ENCODE data around the gene RIPK4. TPM values are rescaled to one million over a fixed set of nuclear protein-coding genes. Genes with fewer than 3 reads are reported as not detected.

Gene RIPK4
- total RNA-seq, 1 donor from 2014 or later, result 13.7 TPM

- peaks cover 6% of the 10 kb centered on the region for H3K4me1 Mint-ChIP-seq (ENCODE audit: unreplicated experiment)
- no peak overlapping the region for H3K27ac Mint-ChIP-seq
- peaks cover 25% of the 10 kb centered on the region for H3K36me3 Mint-ChIP-seq
- TF ChIP-seq, protein P1, sequence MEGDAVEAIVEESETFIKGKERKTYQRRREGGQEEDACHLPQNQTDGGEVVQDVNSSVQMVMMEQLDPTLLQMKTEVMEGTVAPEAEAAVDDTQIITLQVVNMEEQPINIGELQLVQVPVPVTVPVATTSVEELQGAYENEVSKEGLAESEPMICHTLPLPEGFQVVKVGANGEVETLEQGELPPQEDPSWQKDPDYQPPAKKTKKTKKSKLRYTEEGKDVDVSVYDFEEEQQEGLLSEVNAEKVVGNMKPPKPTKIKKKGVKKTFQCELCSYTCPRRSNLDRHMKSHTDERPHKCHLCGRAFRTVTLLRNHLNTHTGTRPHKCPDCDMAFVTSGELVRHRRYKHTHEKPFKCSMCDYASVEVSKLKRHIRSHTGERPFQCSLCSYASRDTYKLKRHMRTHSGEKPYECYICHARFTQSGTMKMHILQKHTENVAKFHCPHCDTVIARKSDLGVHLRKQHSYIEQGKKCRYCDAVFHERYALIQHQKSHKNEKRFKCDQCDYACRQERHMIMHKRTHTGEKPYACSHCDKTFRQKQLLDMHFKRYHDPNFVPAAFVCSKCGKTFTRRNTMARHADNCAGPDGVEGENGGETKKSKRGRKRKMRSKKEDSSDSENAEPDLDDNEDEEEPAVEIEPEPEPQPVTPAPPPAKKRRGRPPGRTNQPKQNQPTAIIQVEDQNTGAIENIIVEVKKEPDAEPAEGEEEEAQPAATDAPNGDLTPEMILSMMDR (conservative IDR thresholded peaks at IDR 0.05), result no peak
- H3K9me3 Mint-ChIP-seq, result peaks cover 5% of the 10 kb centered on the region
- no peaks in the 10 kb centered on the region for H3K27me3 Mint-ChIP-seq
- no peak for DNase-seq (ENCODE audit: extremely low spot score, unreplicated experiment)
- H3K4me3 Mint-ChIP-seq, result no peak overlapping the region
These were observed 38.2 kb upstream of the RIPK4 start for GRCh38 chr21:41805038-41805437.

- TF ChIP-seq, protein P1 (conservative IDR thresholded peaks at IDR 0.05), result no peak
- no peak overlapping the region for H3K27ac Mint-ChIP-seq
These were observed 37.5 kb upstream of the RIPK4 start for GRCh38 chr21:41804381-41804780.

GRCh38 chr21:41803316-41803715 lies 36.5 kb upstream of the RIPK4 start:
- peaks cover 30% of the 10 kb centered on the region for H3K36me3 Mint-ChIP-seq
- H3K27ac Mint-ChIP-seq, result no peak overlapping the region
- TF ChIP-seq, protein P1 (conservative IDR thresholded peaks at IDR 0.05), result no peak
- DNase-seq (ENCODE audit: extremely low spot score, unreplicated experiment), result no peak
- peaks cover 10% of the 10 kb centered on the region for H3K4me1 Mint-ChIP-seq (ENCODE audit: unreplicated experiment)
- H3K4me3 Mint-ChIP-seq, result no peak overlapping the region
- H3K9me3 Mint-ChIP-seq, result peaks cover 5% of the 10 kb centered on the region
- H3K27me3 Mint-ChIP-seq, result no peaks in the 10 kb centered on the region

More at GRCh38 chr21:41804381-41804780, 37.5 kb upstream of the RIPK4 start:
- Mint-ChIP-seq H3K27me3 (no peaks in the 10 kb centered on the region), H3K4me3 (no peak overlapping the region), H3K9me3 (peaks cover 5% of the 10 kb centered on the region), H3K36me3 (peaks cover 25% of the 10 kb centered on the region), H3K4me1 (ENCODE audit: unreplicated experiment) (peaks cover 9% of the 10 kb centered on the region)
- DNase-seq (ENCODE audit: extremely low spot score, unreplicated experiment), result no peak

DNA sequence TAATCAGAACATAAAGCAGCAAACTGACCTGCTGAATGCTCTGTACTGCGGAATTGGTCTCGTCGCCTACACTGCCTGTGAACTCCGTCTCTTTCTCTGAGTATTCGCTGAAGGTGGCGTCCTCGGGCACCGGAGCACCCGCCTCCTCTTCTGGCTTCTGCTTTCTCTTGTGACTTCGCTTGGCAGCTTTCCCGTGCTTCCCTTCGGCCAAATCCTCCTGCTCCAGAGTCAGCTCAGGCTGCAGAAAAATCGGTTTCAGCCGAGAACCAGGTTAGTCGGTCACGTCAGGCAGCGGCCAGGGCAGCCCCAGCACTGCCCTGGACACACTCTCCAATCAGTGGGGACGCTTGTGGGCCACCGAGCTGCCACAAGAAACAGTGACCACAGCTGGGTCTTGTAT lies 35.8 kb upstream of the RIPK4 start:
- no peak for DNase-seq (ENCODE audit: extremely low spot score, unreplicated experiment)
- Mint-ChIP-seq H3K4me1 (ENCODE audit: unreplicated experiment) (peaks cover 10% of the 10 kb centered on the region), H3K36me3 (peaks cover 29% of the 10 kb centered on the region), H3K4me3 (no peak overlapping the region), H3K9me3 (peaks cover 5% of the 10 kb centered on the region), H3K27ac (no peak overlapping the region), H3K27me3 (no peaks in the 10 kb centered on the region)
- TF ChIP-seq, protein P1 (conservative IDR thresholded peaks at IDR 0.05), result no peak

GRCh38 chr21:41802198-41802584 lies 35.3 kb upstream of the RIPK4 start:
- peaks cover 5% of the 10 kb centered on the region for H3K9me3 Mint-ChIP-seq
- H3K27ac Mint-ChIP-seq, result no peak overlapping the region
- DNase-seq (ENCODE audit: extremely low spot score, unreplicated experiment), result no peak
- peaks cover 10% of the 10 kb centered on the region for H3K4me1 Mint-ChIP-seq (ENCODE audit: unreplicated experiment)
- H3K36me3 Mint-ChIP-seq, result peaks cover 24% of the 10 kb centered on the region
- TF ChIP-seq, protein P1 (conservative IDR thresholded peaks at IDR 0.05), result no peak
- H3K4me3 Mint-ChIP-seq, result no peak overlapping the region
- no peaks in the 10 kb centered on the region for H3K27me3 Mint-ChIP-seq

Measured in type B pancreatic cell (in vitro differentiated cells).